ENCODE data around the gene WNT9B. TPM values are rescaled to one million over a fixed set of nuclear protein-coding genes. Genes with fewer than 3 reads are reported as not detected.

The WNT9B gene
- total RNA-seq, 3 donors from 2014 or later (not counting 1 experiment from before 2014, with no cell fraction given): not detected

DNA sequence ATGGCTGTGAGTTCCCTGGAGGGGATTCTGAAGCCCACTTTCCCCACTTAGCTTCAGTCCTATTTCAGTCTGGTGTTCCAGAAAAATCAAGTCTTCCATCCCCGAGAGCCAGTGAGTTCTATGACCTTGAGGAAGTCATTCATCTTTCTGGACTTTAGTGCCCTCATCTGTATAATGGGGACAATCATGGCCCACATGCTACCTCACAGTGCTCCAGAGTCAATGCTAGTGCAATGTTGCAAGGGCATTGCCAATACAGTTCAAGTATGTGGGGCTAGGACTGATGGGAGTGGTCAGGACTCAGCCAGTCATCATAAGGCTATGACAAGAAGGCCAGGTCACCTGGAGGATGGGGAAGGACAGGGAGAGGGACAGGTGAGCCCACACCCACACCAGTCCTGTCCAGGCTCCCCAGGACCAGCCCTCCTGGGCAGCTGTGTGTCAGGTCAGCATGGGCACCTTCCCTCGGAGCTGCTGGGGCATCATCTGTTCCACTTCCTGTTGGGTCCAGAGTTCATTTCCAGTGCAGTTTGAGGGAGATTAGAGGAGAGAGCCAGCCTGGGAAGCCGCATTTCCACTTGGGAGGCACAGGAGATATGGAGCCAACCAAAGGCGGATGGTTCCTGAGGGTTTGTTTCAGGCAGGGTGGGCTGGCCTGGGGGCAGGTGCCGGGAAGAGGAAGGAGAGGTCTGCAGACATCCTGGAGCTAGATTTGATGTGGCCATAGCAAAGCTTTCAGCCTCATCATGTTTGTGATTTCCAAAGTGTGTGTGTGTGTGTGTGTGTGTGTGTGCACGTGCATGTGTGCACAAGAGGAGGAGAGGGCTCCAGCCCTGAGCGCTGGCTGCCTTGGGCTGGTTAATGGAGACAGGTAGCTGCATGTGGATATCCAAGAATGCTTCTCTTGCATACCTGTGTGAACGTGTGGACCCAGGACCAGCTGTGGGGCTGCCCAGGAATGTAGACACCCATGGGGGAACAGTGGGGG is 3.9 kb upstream of the WNT9B start:
- intact Hi-C loops (cut with micrococcal nuclease): no loop called here
- Mint-ChIP-seq H3K27ac (no peak overlapping the region), H3K4me1 (peaks cover 0 to 10% of the 10 kb centered on the region in 2 donors), H3K36me3 (peaks cover 13% of the 10 kb centered on the region), H3K27me3 (ENCODE audit: low read depth in 2 of 2) (peaks cover 59 to 71% of the 10 kb centered on the region in 2 donors), H3K4me3 (no peak overlapping the region), H3K9me3 (peaks cover 7% of the 10 kb centered on the region in 2 donors)
- ATAC-seq (no peak), DNase-seq (no peak)
- Histone ChIP-seq H3K4me1 (ENCODE audit: control insufficient read depth, insufficient read depth, low read length) (peaks cover 8% of the 10 kb centered on the region), H3K9me3 (ENCODE audit: control insufficient read depth, insufficient read depth, low read length) (peaks cover 4% of the 10 kb centered on the region), H3K36me3 (ENCODE audit: control insufficient read depth, insufficient read depth, low read length) (no peaks in the 10 kb centered on the region), H3K27ac (ENCODE audit: low read length) (no peak overlapping the region), H3K27me3 (ENCODE audit: control insufficient read depth, insufficient read depth, low read length) (peaks cover 5% of the 10 kb centered on the region), H3K4me3 (ENCODE audit: low read length) (no peak overlapping the region)
- TF ChIP-seq, protein P1, sequence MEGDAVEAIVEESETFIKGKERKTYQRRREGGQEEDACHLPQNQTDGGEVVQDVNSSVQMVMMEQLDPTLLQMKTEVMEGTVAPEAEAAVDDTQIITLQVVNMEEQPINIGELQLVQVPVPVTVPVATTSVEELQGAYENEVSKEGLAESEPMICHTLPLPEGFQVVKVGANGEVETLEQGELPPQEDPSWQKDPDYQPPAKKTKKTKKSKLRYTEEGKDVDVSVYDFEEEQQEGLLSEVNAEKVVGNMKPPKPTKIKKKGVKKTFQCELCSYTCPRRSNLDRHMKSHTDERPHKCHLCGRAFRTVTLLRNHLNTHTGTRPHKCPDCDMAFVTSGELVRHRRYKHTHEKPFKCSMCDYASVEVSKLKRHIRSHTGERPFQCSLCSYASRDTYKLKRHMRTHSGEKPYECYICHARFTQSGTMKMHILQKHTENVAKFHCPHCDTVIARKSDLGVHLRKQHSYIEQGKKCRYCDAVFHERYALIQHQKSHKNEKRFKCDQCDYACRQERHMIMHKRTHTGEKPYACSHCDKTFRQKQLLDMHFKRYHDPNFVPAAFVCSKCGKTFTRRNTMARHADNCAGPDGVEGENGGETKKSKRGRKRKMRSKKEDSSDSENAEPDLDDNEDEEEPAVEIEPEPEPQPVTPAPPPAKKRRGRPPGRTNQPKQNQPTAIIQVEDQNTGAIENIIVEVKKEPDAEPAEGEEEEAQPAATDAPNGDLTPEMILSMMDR (IDR thresholded peaks at IDR 0.05): no peak
- WGBS (ENCODE audit: insufficient coverage): 68% methylated on average over 8 of the region's 8 CpGs

- Mint-ChIP-seq H3K27ac (no peak overlapping the region), H3K9me3 (peaks cover 0 to under 1% of the 10 kb centered on the region in 2 donors), H3K36me3 (peaks cover 2% of the 10 kb centered on the region), H3K4me1 (peaks cover 0 to 11% of the 10 kb centered on the region in 2 donors), H3K27me3 (ENCODE audit: low read depth in 2 of 2) (peaks cover 58 to 71% of the 10 kb centered on the region in 2 donors), H3K4me3 (no peak overlapping the region)
- TF ChIP-seq, protein P1 (IDR thresholded peaks at IDR 0.05): no peak
- ATAC-seq (no peak), DNase-seq (no peak)
- intact Hi-C loops (cut with micrococcal nuclease): no loop called here
- H3K36me3 ChIP-seq (ENCODE audit: control insufficient read depth, insufficient read depth, low read length): no peaks in the 10 kb centered on the region
- H3K27ac ChIP-seq (ENCODE audit: low read length): no peak overlapping the region
- H3K9me3 ChIP-seq (ENCODE audit: control insufficient read depth, insufficient read depth, low read length): no peaks in the 10 kb centered on the region
- H3K27me3 ChIP-seq (ENCODE audit: control insufficient read depth, insufficient read depth, low read length): peaks cover 7% of the 10 kb centered on the region
- no peak overlapping the region for H3K4me3 ChIP-seq (ENCODE audit: low read length)
- peaks cover 8% of the 10 kb centered on the region for H3K4me1 ChIP-seq (ENCODE audit: control insufficient read depth, insufficient read depth, low read length)
- 94% methylated on average over 4 of the region's 6 CpGs for WGBS (ENCODE audit: insufficient coverage)
Measured at GRCh38 chr17:46848534-46848933, 2.8 kb upstream of the WNT9B start.

DNA sequence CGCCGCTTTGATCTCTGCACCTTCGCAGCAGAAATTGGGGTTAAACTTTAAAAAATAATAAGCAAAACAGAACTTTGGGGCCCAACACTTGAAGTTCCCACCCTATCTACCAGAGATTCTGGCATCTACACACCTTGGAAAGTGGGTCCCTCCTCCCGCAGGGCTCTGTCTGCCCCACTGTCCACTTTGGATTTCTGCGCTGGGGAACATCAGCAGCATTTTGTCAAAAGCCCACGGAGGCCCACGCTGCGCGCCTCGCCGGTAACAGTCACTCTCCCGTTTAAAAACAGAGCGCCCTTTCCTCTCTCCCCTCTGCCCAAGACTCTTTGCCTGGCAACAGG is 725 bp upstream of the WNT9B start:
- ATAC-seq: no peak
- DNase-seq: no peak
- H3K9me3 ChIP-seq (ENCODE audit: control insufficient read depth, insufficient read depth, low read length): no peaks in the 10 kb centered on the region
- H3K27ac Mint-ChIP-seq: no peak overlapping the region
- no peak overlapping the region for H3K4me3 Mint-ChIP-seq
- no peaks in the 10 kb centered on the region for H3K36me3 Mint-ChIP-seq
- no peaks in the 10 kb centered on the region for H3K36me3 ChIP-seq (ENCODE audit: control insufficient read depth, insufficient read depth, low read length)
- intact Hi-C loops (cut with micrococcal nuclease): no loop called here
- H3K27ac ChIP-seq (ENCODE audit: low read length): no peak overlapping the region
- no peaks in the 10 kb centered on the region for H3K9me3 Mint-ChIP-seq
- peaks cover 8% of the 10 kb centered on the region for H3K4me1 ChIP-seq (ENCODE audit: control insufficient read depth, insufficient read depth, low read length)
- 56% methylated on average over 13 of the region's 13 CpGs for WGBS (ENCODE audit: insufficient coverage)
- peaks cover 0 to 11% of the 10 kb centered on the region in 2 donors for H3K4me1 Mint-ChIP-seq
- no peak overlapping the region for H3K4me3 ChIP-seq (ENCODE audit: low read length)
- H3K27me3 Mint-ChIP-seq (ENCODE audit: low read depth in 2 of 2): peaks cover 66 to 70% of the 10 kb centered on the region in 2 donors
- TF ChIP-seq, protein P1 (IDR thresholded peaks at IDR 0.05): no peak
- H3K27me3 ChIP-seq (ENCODE audit: control insufficient read depth, insufficient read depth, low read length): peaks cover 10% of the 10 kb centered on the region

Data from natural killer cell (primary cell).